NCI-H1436 treated with DMSO at 0.1 percent for 48 hours (cell line): ENCODE measurements around the gene ZNF791.
"Not testable (repeated sequence)": the region's sequence is repeated elsewhere in the genome, so short reads cannot be mapped to it uniquely, and the experiment has no call there.

Experiments used
- DNase-seq: peaks from one replicate; lab custom pipeline; 2025; lab: John Stamatoyannopoulos, UW

ZNF791 gene

GRCh38 chr19:12667731-12668302 is 57.1 kb downstream of the ZNF791 start:
- DNase-seq = no peak

- DNase-seq = no peak
Observed at GRCh38 chr19:12668346-12668745, 57.6 kb downstream of the ZNF791 start.

GRCh38 chr19:12668932-12669269 is 58.2 kb downstream of the ZNF791 start:
- no peak for DNase-seq

DNA sequence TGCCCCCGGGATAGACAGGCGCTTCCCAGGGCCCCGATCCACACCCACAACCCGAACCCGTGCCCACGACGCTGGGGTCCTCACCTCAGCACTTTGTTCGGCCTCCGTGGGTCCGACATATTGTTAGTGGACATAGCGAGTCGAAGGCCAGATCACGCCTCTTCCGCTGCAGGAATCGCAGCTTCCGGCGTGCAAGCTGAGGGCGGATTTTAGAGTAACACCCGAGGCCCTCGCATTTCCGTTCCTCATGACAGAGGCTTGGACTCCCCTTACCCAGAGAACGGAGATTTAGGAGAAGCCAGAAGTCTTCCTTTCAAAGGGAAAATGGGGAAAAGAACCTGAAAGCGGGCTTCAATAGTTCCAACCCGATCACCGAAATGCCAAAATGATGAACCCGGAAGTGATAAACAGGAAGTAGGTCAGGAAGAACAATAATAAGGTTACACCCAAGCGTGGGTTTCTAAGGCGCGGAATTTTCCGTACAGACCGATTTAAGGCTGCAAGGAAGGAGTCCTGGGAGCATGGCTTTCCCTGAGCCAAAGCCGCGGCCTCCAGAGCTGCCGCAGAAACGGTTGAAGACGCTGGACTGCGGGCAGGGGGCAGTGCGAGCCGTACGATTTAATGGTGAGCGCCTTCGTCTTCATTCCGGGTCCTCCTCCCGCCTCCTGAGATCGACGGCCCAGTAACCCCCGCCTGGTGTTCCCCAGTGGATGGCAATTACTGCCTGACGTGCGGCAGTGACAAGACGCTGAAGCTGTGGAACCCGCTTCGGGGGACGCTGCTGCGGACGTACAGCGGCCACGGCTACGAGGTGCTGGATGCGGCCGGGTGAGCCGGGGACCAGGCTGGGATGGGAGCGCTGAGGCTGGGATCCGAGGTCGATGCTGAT is 58.8 kb downstream of the ZNF791 start:
- DNase-seq = no peak

DNA sequence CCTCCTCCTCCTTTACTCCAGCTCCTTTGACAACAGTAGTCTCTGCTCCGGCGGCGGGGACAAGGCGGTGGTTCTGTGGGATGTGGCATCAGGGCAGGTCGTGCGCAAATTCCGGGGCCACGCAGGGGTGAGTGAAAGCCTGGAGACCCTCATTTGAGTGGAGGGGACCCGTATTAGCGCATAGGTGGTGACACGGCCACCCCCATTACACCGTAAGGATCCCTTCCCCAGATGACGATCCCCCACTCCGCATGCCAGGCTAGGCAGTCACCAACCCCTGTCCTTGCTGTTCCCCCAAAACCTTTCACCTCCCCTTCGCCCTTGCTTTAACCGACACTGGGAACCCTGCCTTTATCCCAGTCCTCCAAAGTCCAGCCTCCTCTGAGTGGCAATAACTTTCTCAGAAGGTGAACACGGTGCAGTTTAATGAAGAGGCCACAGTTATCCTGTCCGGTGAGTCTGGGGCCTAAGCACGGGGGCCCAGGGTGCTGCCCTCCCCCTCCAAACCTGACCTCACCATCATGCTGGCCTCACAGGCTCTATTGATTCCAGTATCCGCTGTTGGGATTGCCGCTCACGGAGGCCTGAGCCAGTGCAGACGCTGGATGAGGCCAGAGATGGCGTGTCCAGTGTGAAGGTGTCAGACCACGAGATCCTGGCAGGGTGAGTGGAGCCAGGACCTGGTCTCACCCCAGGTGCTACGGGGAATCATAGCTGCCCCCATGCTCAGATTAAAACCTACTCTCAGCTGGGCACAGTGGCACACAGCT is 59.6 kb downstream of the ZNF791 start:
- no peak for DNase-seq

DNA sequence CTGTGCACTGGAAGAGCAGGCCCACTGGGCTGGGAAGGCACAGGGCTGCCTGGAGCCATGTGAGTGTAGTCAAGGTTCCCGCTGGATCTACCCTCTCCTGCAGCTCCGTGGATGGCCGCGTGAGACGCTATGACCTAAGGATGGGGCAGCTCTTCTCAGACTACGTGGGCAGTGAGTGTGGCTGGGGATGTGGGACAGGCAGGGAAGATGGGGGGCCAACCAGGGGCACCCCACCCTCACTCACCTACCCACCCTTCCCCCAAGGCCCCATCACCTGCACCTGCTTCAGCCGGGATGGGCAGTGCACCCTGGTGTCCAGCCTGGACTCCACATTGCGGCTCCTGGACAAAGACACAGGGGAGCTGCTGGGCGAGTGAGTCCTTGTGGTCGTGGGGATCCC is 62.0 kb downstream of the ZNF791 start:
- DNase-seq = no peak

GRCh38 chr19:12675399-12675798 is 64.7 kb downstream of the ZNF791 start:
- DNase-seq = no peak

DNA sequence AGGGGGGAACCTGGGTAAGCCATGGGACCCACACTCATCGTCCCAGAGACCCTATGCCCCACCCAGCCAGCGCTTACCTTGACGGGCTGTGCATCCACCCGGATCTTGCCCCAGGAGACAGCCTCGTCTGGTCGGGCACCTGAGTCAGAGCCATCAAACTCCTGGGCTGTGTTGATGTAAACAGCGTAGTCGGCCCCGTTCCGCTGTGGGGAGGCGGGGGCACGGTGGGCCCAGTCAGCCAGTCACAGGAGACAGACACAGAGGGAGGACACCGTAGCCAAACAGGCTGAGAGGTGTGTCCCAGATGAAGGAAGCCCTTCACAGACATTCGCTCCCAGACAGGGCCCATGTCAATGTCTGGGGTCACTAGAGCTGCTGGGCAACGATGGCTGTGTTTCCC is 65.2 kb downstream of the ZNF791 start:
- no peak for DNase-seq

DNA sequence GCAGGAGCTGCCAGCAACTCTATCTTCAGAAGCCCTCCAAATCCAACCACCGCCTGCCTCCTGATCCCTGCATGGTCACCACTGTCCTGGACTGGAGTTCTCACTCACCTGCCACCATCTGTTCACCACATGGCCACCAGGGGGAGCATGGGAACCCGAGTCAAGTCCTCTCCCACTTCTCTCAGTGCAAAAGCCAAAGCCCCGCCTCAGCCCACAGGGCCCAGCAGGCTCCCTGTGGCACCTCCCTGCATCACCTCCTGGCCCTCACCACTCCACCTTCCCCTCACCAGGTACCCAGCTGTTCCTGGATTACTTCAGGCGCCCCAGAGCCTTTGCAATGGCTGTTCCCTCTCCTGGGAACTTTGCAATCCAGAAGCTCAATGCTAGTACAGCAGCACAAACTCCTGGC is 65.7 kb downstream of the ZNF791 start:
- DNase-seq = no peak

GRCh38 chr19:12676928-12677327 is 66.2 kb downstream of the ZNF791 start:
- DNase-seq = no peak

- not testable (repeated sequence) for DNase-seq
Observed at GRCh38 chr19:12678039-12678438, 67.3 kb downstream of the ZNF791 start.

DNA sequence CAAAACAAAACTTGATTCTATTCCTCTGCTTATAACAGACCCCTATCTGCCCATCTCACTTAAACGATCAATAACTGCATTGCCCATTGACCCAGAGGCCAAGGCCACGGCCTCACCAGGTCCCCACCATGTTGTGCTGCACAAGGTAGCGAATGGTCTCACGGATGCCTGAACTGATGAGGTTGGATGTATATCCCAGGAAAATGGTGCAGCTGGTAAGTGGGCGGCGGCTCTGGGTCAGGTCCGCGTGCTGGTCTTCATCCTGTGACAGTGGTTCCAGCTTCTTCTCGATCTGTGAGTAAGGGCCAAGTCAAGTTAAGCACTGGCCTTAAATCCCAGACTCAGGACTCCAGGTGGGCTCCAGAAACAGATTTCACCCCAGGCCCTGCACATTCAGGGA is 69.3 kb downstream of the ZNF791 start:
- no peak for DNase-seq

GRCh38 chr19:12681074-12681987 is 70.6 kb downstream of the ZNF791 start, which contains the start of gene DHPS:
Gene DHPS, minus strand, starts transcription at chr19:12681880. Its CDS starts 114 bp downstream, at chr19:12681766.
- peak; percentile 93 for DNase-seq
